Activated CD8-positive, alpha-beta memory T cell treated with anti-CD3 and anti-CD28 coated beads, Interleukin-2, amount 50 U/mL, for 24 hours (primary cell): ENCODE results near the gene ZSWIM5.
A peak's percentile ranks its signal among the peaks of the same experiment; 100 is the strongest.

Source experiments
- DNase-seq: peaks from one replicate; pipeline ENCODE4 v3.0.0-alpha.2; 2020; ENCODE audit errors: extremely low read depth

The ZSWIM5 gene

GRCh38 chr1:45032837-45033236 lies 173.6 kb downstream of the ZSWIM5 start:
- DNase-seq, result no peak

GRCh38 chr1:45026446-45026845 lies 180.0 kb downstream of the ZSWIM5 start:
- DNase-seq, result no peak

- no peak for DNase-seq
These were observed 182.7 kb downstream of the ZSWIM5 start for GRCh38 chr1:45023663-45024062.

- DNase-seq, result no peak
These were observed 187.7 kb downstream of the ZSWIM5 start for GRCh38 chr1:45018599-45019230.

GRCh38 chr1:45016767-45017166 lies 189.6 kb downstream of the ZSWIM5 start:
- DNase-seq, result no peak

GRCh38 chr1:45016090-45016697 lies 190.2 kb downstream of the ZSWIM5 start:
- DNase-seq, result no peak

GRCh38 chr1:45015683-45016082 lies 190.7 kb downstream of the ZSWIM5 start:
- no peak for DNase-seq

- DNase-seq, result peak; percentile 71
These were observed 191.9 kb downstream of the ZSWIM5 start for GRCh38 chr1:45014321-45015028.

- no peak for DNase-seq
These were observed 192.7 kb downstream of the ZSWIM5 start for GRCh38 chr1:45013551-45014209.

- DNase-seq, result no peak
These were observed 193.6 kb downstream of the ZSWIM5 start for GRCh38 chr1:45012639-45013278.

- peak; percentile 83 for DNase-seq
These were observed 194.4 kb downstream of the ZSWIM5 start, which contains the start of gene UROD for GRCh38 chr1:45011837-45012638. Gene UROD (plus strand): TSS chr1:45012254. CDS start chr1:45012266, 12 bp downstream.

GRCh38 chr1:45010855-45011811 lies 195.3 kb downstream of the ZSWIM5 start, which contains the start of gene HECTD3:
Gene HECTD3 (minus strand): TSS chr1:45011324. CDS start chr1:45011257, 67 bp downstream.
- no peak for DNase-seq

GRCh38 chr1:45009956-45010854 lies 196.2 kb downstream of the ZSWIM5 start:
- no peak for DNase-seq

GRCh38 chr1:45009296-45009865 lies 197.0 kb downstream of the ZSWIM5 start:
- no peak for DNase-seq

GRCh38 chr1:45008516-45008915 lies 197.9 kb downstream of the ZSWIM5 start:
- no peak for DNase-seq

GRCh38 chr1:45008076-45008475 lies 198.3 kb downstream of the ZSWIM5 start:
- DNase-seq, result no peak

- DNase-seq, result no peak
These were observed 199.1 kb downstream of the ZSWIM5 start for GRCh38 chr1:45007311-45007710.

- no peak for DNase-seq
These were observed 200.6 kb downstream of the ZSWIM5 start for GRCh38 chr1:45005761-45006160.
